ENCODE results near the gene FABP3.

The FABP3 gene

DNA sequence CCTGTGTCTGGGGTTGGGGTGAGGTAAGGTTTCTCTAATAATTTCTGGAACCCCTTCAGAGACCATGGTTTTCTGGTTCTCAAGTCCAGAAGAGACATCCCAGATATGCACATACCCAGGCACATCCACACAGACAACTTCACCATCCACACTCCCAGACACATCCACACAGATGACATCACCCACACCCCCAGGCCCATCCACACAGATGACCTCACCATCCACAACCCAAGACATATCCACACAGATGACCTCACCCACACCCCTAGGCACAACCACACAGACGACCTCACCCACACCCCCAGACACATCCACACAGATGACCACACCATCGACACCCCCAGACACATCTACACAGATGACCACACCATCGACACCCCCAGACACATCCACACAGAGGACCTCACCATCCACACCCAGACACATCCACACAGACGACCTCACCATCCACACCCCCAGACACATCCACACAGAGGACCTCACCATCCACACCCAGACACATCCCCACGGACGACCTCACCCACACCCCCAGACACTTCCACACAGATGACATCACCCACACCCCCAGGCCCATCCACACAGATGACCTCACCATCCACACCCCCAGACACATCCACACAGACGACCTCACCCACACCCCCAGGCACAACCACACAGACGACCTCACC is 13.8 kb upstream of the FABP3 start (continued):
- TF ChIP-seq ZNF324 (tag by site-specific recombination; IDR thresholded peaks at IDR 0.05) = peak; percentile 48; the same call in 1 of the 2 replicates

DNA sequence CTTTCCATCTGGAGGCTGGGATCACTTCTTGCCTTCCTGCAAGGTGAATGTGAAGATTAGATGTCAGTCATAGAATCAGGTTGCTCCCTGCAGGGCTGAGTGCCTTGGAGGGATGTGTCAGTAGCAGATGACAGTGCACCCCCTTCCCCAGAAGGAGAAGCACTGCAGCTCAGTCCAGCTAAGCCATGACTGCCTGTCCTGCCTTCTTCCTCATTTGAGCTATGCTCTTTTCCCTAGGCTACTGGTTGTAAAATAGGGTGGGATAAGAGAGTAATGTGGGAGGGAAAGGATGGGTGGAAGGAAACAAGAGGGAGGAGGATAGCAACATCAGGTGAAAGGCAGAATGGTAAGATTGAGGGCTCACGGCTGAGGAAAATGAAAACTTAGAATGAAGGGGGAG is 11.1 kb upstream of the FABP3 start:
- ChIA-PET CTCF (interaction anchor here (0.7 to 2.6 kb wide), 4 partner anchors 10 to 165 kb away, joined by 3 to 14 read pairs (median 4); no protein-coding TSS in a partner anchor), POLR2A (interaction anchor here (1.0 to 1.1 kb wide), 4 partner anchors 10 to 12 kb away, joined by 3 to 4 read pairs (median 4); no protein-coding TSS in a partner anchor)
- no peaks in the 10 kb centered on the region for H3K4me1 ChIP-seq (ENCODE audit: control insufficient read depth, insufficient read depth, low read length)
- no peaks in the 10 kb centered on the region for H3K9me3 ChIP-seq (ENCODE audit: control insufficient read depth, insufficient read depth, low read depth, low read length)
- no peak overlapping the region for H3K4me3 ChIP-seq (ENCODE audit: low read depth, low read length)
- H3K36me3 ChIP-seq (ENCODE audit: control insufficient read depth in 2 of 2, insufficient read depth in 1 of 2, low read length in 2 of 2) = no peaks in the 10 kb centered on the region
- TF ChIP-seq, protein P1, sequence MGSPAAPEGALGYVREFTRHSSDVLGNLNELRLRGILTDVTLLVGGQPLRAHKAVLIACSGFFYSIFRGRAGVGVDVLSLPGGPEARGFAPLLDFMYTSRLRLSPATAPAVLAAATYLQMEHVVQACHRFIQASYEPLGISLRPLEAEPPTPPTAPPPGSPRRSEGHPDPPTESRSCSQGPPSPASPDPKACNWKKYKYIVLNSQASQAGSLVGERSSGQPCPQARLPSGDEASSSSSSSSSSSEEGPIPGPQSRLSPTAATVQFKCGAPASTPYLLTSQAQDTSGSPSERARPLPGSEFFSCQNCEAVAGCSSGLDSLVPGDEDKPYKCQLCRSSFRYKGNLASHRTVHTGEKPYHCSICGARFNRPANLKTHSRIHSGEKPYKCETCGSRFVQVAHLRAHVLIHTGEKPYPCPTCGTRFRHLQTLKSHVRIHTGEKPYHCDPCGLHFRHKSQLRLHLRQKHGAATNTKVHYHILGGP (tag by site-specific recombination; IDR thresholded peaks at IDR 0.05) = no peak
- TF ChIP-seq EGR2 (tag by site-specific recombination; IDR thresholded peaks at IDR 0.05; ENCODE audit: low read depth) = peak; percentile 72
- no peak for TF ChIP-seq ZNF529 (tag by site-specific recombination; IDR thresholded peaks at IDR 0.05; ENCODE audit: insufficient replicate concordance)
- TF ChIP-seq ZFHX2 (tag by site-specific recombination; conservative IDR thresholded peaks at IDR 0.05) = peak; percentile 53
- 0 out of 2 replicates have a peak, but pooled peaks have one; percentile 43 for TF ChIP-seq ZNF366 (tag by site-specific recombination; conservative IDR thresholded peaks at IDR 0.05)
- no peak overlapping the region for H3K27ac ChIP-seq (ENCODE audit: extremely low read depth, low read depth, low read length)

DNA sequence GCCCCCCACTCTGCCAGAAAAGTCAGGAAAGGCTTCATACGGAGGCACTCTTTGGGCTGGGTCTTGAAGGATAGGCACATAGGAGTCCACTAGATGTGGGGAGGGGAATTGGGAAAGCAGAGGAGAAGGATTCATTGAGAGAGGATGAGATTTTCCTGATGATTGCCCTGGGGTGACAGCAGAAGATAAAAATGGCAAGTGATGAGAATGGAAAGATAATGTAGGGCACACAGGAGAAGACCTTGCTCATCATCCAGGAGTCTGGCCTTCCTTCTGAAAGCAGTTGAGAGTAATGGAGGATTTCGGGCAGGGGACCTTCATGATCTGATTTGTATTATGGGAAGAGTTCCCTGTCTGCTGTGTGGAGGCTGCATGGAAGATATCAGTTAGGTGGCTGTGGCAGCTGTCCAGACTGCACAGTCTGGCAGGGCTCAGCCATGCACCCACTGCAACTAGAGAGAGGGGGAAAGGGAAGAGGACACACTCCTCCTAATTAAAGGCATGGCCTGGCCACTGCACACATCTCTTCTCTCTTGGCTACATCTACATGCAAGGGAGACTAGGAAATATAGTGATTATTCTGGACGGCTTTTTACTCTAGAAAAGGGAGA is 9.6 kb upstream of the FABP3 start:
- TF ChIP-seq, protein P2, sequence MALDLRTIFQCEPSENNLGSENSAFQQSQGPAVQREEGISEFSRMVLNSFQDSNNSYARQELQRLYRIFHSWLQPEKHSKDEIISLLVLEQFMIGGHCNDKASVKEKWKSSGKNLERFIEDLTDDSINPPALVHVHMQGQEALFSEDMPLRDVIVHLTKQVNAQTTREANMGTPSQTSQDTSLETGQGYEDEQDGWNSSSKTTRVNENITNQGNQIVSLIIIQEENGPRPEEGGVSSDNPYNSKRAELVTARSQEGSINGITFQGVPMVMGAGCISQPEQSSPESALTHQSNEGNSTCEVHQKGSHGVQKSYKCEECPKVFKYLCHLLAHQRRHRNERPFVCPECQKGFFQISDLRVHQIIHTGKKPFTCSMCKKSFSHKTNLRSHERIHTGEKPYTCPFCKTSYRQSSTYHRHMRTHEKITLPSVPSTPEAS (tag by site-specific recombination; IDR thresholded peaks at IDR 0.05) = 0 out of 2 replicates have a peak, but pooled peaks have one; percentile 18
- TF ChIP-seq HOXC10 (CRISPR knock-in tag; IDR thresholded peaks at IDR 0.05) (no peak), SCRT2 (tag by site-specific recombination; IDR thresholded peaks at IDR 0.05) (no peak), ZNF404 (tag by site-specific recombination; IDR thresholded peaks at IDR 0.05) (no peak), ZNF785 (tag by site-specific recombination; IDR thresholded peaks at IDR 0.05) (no peak), ZNF175 (tag by site-specific recombination; IDR thresholded peaks at IDR 0.05) (no peak), ZNF580 (tag by site-specific recombination; IDR thresholded peaks at IDR 0.05) (no peak)
- Histone ChIP-seq H3K9me3 (ENCODE audit: control insufficient read depth, insufficient read depth, low read depth, low read length) (no peaks in the 10 kb centered on the region), H3K27ac (ENCODE audit: extremely low read depth, low read depth, low read length) (no peak overlapping the region), H3K36me3 (ENCODE audit: control insufficient read depth in 2 of 2, insufficient read depth in 1 of 2, low read length in 2 of 2) (no peaks in the 10 kb centered on the region), H3K4me1 (ENCODE audit: control insufficient read depth, insufficient read depth, low read length) (no peaks in the 10 kb centered on the region), H3K4me3 (ENCODE audit: low read depth, low read length) (no peak overlapping the region)
- ChIA-PET CTCF (no interaction called here), POLR2A (no interaction called here)

DNA sequence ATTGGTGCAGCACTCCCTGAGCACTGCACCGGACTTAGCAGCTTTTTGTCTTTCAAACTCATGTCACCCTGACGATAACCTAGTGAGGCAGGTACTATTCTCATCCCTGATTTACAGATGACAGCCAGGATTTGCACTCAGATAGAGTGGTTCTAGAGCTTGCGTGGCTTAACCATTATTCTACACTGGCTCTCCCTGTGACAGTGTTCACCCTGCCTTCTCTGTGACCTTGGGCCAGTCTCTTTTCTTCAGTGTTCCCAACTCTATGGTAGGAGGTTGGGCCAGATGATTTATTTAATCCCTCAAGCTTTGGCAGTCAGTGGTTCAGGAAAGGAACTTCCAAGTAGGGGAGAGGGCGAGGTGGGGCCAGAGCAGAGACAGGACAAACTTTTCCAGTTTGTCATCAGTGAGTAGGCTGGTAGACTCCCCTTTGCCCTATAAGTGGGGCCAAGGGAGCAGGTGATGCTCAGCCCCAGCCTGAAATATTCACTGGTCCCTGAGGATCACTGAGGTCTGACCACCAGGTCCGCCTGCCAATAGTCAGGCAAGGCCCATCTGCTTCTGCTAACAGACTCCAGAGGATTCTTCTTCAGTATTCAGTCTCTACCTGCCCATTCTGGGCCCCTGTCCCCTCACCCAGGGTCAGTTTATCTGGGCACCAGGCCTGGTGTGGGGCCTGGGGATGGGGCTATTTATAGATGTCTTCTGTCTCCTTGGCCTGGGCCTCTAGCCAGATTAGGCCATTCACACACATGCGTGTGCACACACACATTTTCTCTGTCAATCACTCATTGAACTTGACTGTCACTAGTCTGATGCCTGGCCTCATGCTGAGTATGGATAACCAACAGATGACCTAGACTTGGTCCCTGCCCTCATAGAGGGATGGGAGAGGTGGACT is 8.8 kb upstream of the FABP3 start:
- no peaks in the 10 kb centered on the region for H3K4me1 ChIP-seq (ENCODE audit: control insufficient read depth, insufficient read depth, low read length)
- no peak overlapping the region for H3K27ac ChIP-seq (ENCODE audit: extremely low read depth, low read depth, low read length)
- ChIA-PET POLR2A (no interaction called here), CTCF (interaction anchor here (0.7 kb wide), 1 partner anchor 13 kb away, joined by 3 read pairs; no protein-coding TSS in a partner anchor)
- no peaks in the 10 kb centered on the region for H3K9me3 ChIP-seq (ENCODE audit: control insufficient read depth, insufficient read depth, low read depth, low read length)
- no peaks in the 10 kb centered on the region for H3K36me3 ChIP-seq (ENCODE audit: control insufficient read depth in 2 of 2, insufficient read depth in 1 of 2, low read length in 2 of 2)
- no peak overlapping the region for H3K4me3 ChIP-seq (ENCODE audit: low read depth, low read length)
- TF ChIP-seq ZFHX2 (tag by site-specific recombination; conservative IDR thresholded peaks at IDR 0.05) = no peak
- TF ChIP-seq, protein P3, sequence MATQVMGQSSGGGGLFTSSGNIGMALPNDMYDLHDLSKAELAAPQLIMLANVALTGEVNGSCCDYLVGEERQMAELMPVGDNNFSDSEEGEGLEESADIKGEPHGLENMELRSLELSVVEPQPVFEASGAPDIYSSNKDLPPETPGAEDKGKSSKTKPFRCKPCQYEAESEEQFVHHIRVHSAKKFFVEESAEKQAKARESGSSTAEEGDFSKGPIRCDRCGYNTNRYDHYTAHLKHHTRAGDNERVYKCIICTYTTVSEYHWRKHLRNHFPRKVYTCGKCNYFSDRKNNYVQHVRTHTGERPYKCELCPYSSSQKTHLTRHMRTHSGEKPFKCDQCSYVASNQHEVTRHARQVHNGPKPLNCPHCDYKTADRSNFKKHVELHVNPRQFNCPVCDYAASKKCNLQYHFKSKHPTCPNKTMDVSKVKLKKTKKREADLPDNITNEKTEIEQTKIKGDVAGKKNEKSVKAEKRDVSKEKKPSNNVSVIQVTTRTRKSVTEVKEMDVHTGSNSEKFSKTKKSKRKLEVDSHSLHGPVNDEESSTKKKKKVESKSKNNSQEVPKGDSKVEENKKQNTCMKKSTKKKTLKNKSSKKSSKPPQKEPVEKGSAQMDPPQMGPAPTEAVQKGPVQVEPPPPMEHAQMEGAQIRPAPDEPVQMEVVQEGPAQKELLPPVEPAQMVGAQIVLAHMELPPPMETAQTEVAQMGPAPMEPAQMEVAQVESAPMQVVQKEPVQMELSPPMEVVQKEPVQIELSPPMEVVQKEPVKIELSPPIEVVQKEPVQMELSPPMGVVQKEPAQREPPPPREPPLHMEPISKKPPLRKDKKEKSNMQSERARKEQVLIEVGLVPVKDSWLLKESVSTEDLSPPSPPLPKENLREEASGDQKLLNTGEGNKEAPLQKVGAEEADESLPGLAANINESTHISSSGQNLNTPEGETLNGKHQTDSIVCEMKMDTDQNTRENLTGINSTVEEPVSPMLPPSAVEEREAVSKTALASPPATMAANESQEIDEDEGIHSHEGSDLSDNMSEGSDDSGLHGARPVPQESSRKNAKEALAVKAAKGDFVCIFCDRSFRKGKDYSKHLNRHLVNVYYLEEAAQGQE (tag by site-specific recombination; IDR thresholded peaks at IDR 0.05) = no peak
- TF ChIP-seq ZNF449 (tag by site-specific recombination; IDR thresholded peaks at IDR 0.05) = peak; percentile 83; the same call in 1 of the 2 replicates
- TF ChIP-seq ZNF76 (tag by site-specific recombination; IDR thresholded peaks at IDR 0.05; ENCODE audit: borderline replicate concordance, low read depth) = no peak
- TF ChIP-seq GFI1B (tag by site-specific recombination; IDR thresholded peaks at IDR 0.05) = no peak
- TF ChIP-seq KLF9 (tag by site-specific recombination; IDR thresholded peaks at IDR 0.05; ENCODE audit: low read depth) = no peak

Measured in HEK293 (cell line).